Midbrain (tissue), 1 donor: ENCODE measurements around the gene DSCAML1.

Experiments
- DNase-seq: peaks from one replicate; lab custom pipeline; 2025; lab: John Stamatoyannopoulos, UW

DSCAML1 gene

DNA sequence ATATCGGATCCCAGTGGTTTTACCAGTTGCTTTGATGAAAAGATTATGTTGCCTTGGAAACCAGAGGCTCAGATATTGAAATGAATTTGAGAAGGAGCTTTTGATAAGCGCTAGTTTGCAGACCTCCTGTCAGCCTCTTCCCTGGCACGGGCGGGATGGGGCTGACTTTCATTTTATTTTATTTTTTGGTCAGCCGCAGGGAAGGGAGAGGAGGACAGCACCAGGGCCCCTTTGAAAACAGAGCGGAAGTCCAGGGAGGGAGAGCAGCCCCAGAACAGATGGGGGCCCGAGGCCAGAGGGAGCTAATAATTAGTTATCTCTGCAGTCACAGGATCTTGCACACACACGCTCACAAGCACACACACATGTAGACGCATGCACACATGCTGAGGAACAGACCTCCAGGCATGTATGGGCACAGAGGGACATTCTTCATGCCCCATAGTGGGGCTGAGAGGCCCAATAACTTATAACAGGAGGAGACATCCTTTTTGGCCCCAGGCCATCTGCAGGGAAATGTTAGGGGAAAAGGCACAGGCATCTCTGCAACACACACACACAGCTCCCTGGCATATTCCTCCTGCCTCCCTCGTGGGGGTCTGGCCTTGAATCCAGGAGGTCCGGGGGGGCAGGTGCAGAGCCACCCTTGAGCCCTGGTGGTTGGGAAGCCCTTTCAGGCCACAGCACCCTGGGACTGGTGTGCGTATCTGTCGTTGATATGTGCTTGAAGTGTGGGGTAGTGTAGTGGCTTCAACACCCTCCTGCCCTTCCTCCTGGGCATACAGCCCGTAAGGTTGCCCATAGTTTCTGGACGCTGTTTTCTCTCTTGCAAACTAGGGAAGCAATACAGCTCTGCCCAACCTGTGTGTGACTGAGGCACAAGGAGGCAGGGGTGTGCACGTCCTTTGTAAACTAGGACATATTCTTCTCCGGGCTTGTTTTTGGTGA is 352.0 kb downstream of the DSCAML1 start:
- no peak for DNase-seq

DNA sequence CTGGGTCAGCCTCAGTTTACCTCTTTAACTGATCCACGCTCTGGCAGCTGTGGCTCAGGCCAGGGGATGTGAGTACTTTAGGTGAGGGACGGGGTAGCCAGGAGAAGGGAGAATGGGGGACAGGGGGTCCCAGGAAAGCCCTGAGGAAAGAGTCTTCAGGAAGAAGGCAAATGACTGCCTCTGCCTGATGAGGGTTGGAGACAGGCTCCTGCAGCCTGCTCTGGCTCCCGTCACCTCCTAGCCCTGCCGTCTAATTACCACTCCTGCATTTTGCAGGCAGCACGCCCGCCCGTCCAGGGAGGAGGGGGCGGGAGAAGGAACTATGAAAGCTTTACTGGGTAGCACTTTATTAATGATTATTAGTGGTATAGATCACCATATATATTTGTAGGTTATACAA is 352.8 kb downstream of the DSCAML1 start:
- no peak for DNase-seq

DNA sequence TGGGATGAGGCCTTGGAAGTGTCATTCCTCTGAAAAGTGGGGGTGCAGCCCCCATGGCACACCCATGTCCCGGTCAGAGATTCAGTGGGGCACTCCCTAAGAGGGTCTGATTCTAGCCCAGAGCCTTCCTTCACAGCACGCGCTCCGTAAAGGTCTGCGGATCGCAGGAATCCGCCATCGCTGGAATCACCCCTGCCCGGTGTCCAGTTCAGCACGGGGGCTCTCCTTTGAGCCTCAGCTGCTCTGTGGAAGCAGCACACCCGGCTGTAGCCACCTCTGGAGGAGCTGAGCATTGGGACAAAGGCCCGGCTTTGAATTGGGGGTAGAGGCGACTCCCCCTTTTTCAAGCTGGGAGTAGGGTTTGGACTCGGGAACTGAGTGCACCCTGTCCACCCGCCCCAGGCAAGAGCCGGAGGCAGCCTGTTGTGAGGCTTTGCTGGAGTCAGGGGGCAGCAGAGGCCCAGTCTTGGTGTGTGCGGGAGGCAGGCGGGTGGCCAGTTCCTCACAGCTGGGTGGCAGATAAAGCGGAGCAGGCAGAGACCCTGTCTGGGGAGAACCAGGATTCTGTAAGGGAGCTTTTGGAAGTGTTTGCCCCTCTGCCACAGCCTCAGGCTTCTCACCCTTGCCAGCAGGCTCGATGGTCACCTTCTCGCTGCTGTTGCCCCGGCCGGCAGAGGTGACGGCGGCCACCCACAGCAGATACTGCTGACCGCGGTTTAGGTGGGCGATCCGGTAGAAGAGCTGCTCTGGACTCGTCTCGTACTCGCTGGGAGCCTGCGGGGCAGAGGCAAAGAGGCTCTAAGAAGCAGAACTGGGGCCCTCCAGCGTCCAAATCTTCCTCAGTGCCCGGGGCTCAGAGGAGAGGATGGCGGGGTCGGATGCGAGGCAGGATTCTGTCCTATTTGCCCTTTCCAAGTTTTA is 353.5 kb downstream of the DSCAML1 start:
- DNase-seq, result peak; percentile 73

DNA sequence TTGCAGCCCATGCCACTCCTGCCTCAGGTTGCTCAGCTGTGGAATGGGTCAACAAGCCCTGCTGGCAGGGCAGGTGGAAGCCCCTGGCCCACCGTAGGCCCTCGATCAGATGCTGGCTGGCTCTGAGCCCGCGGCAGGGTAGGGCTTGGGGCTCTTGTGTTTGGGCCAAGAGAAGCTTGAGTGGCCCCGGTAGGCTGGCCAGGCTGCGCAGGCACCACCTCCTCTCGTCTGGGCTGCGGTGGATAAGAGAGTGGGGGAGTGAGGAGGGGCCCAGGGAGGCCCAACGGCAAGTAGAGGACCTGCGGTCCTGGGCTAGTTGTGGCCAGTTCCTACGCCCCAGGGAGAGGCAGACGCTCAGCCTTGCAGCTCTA is 354.2 kb downstream of the DSCAML1 start:
- no peak for DNase-seq

DNA sequence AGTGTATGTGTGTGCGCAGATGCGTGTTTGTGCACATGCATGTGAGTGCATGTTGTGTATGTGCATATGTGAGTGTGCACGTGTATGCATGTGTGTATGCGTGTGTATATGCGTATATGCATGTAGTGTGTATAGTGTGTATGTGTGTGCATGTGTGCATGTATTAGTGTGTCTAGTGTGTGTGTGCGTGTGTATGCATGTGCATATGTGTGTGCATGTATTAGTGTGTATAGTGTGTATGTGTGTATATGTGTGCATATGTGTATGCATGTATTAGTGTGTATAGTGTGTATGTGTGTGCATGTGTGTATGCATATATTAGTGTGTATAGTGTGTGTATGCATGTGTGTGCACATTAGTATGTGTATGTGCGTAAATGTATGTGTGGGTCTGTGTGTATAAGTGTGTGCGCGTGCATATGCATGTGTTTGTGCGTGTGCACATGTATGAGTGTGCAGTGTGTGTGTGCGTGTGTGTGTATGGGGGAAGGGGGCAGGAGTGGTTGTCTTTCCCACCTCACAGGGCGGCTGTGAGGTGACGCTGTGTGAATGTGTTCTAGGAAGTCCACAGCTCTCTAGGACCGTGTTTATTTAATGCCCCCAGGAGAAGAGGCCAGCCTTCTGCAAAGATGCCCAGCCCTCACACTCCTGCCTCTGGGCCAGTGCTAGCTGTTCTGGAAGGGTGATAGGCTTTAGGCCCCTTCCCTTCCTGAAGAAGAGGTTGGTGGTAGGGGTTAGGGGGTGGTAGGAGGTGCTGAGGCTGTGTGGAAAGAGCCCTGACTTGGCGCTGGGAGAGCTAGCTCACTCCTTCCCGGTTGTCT is 354.8 kb downstream of the DSCAML1 start:
- no peak for DNase-seq

DNA sequence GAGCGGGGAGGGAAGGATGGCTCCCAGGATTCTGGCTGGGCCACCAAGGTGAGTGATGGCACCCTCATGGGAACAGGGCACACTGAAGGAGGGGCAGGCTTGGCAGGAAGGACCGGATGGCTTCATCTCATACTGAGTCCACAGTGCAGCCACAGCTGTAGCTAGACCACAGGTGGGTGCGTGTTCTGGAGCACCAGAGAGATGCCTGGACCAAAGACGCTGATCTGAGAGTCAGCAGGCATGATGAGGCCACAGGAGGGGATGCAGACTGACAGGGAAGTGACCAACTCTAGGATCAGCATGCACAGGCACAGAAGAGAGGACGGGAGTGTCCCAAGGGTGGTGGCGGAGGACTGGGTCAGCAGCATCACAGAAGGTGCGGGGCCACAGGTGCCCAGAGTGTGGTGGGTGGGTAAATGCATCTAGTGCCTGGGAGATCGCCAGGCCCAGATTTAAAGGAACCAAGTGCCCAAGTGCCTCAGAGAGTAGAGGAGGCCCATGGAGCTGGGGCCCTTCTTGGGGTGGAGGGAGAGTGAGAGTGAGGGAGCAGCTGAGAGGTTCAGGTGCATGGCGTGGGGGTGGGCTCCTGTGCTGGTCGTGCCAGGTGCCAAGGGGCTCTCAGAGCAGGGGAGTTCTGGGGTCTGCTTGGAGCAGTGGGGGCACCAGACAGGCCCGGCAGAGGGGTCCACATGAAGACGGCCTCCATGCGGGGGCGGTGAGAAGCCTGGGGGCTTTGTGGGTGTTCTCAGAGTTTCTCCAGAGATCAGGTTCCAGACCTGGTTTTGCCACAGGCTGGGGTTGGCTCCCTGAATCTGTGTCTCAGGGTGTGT is 355.7 kb downstream of the DSCAML1 start:
- no peak for DNase-seq

DNA sequence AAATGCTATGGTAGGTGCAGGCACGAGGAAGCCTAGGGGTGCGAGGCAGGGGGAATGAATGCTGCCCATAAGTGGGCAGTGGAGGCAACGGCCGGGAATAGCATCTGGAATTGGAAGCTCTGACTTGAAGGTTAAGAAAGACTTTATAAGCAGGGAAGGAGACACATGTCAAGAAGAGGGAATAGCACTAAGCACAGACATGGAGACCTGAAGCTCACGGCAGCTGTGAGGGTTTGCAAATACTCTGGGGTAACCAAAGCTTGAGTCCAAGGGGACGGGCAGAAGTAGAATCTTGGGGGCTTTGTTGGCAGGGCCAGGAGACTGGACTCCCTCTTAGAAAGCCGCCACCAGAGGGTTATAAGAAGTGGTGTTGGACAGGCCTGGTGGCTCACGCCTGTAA is 356.8 kb downstream of the DSCAML1 start:
- no peak for DNase-seq

DNA sequence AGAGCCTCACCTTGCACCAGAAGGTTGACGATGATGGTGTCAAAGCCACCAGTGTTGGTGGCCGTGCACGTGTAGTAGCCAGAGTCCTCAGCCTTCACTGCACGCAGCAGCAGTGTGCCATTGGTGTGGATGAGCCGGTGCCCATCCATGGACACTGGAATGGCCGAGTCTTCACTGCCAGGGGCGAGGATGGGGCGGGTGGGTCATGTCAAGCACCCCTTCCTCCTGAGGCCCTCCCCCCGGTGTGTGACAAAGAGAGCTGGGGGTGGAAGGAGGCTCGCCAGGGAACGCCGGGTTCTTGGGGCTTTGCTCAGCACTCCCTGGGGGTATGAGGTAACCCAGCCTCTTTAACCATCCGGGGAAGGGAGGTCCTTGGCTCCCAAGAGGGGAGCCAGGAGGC is 357.8 kb downstream of the DSCAML1 start:
- no peak for DNase-seq

DNA sequence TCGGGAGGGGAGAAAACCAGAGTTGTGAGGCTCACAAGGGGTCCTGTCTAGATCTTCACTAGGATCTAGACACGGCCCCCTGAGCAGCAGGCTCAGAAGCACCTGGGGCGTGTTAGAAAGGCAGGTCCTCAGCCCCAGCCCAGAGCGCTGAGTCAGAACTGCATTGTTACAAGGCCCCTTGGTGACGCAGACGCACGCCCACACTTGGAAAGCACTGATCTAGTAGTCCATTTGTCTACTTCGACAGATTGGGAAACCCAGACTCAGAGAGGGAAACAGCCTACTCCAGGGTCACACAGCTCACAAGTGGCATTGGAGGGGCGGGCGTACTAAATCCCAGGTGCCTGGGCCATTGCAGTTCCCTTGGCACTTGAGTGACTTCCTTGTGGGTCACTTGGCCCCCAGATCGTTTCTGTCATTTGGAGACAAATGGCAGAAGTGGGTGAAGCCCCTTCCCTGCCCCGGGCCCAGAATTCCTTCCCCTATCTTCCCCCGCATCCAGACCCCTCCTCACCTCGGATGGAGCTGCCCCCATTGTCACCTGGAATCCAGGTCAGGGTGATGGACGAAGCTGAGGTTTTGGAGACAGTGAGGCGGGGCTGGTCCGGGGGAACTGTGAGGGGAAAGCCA is 358.5 kb downstream of the DSCAML1 start:
- no peak for DNase-seq

DNA sequence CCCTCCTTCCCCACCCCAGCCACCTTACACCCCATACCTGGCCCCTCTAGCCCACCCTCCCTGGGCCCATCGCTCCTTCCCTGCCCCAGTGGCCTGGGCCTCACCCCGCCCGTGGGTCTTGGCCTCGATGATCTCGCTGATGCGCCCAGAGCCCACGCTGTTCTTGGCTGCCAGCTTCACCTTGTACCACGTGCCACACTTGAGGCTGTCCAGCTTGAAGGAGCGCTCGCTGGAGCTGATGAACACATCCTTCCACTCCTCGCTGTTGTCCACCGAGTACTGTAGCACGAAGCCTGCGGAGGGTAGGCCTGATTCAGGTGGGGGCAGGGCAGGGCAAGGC is 359.3 kb downstream of the DSCAML1 start:
- DNase-seq, result no peak

DNA sequence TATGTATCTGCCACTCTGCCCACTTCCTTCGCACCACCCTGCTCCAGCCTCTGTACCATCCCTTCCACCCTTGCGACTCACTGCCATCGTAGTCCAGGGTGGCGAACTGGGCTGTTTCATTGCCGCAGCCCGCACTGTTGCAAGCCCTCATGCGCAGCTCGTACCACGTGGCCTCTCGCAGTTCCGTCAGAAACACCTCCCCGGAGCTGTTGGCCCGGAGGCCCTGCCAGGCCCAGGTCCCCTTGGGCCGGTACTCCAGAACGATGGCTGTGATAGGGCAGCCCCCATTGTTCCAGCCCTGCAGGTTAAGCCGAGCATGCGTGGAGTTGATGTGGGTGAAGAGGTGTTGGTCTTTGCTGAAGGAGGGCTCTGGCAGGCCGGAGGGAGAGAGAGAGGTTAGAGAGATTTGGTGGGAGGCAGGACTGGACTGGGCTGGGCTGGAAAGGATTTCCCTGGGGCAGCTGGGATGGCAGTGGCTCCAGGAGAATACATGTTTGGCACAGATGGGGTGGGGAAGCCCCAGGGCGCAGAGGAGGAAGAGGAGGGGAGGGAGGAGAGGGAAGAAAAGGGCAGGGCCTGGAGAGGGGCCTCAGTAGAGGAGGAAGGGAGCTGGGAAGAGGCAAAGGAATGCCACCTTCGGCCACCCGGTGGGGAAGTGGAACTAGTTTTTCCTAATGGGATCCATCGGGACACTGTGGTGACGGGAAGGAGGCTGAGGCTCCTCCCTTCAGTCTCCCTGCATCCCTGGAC is 359.8 kb downstream of the DSCAML1 start:
- DNase-seq, result no peak

DNA sequence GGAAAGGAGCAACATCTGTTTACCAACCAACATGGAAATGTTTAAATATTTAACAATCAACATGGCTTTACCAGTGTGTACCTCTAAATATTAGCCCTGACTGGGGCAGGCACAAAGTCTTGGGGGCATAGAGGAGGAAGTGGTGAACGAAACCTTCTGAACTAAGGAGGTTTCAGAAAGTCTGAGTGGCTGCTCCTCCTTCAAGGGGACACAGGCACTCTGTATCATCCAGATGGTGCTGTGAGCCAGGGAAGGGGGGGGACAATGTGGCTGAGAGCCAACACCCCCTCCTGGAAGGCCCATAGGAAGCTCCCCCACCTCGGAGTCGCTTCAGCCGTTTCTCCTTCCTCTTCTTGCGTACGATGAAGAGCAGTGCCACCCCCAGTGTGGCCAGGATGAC is 361.7 kb downstream of the DSCAML1 start:
- DNase-seq, result no peak

DNA sequence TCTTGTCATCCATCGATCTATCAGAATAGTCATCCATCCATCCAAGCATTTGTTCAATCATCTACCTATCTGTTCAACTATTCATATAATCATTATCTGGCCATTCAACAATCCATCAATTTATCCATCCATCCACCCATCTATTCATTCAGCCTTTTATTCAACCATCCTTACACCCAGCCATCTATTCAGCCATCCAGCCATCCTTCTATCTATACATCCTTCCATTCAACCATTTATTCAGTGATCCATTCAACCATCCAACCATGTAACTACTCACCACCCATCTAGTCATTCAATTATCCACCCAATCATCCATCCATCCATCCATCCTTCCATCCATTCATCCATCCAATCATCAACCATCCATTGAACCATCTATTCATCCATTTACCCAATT is 362.5 kb downstream of the DSCAML1 start:
- DNase-seq, result no peak

DNA sequence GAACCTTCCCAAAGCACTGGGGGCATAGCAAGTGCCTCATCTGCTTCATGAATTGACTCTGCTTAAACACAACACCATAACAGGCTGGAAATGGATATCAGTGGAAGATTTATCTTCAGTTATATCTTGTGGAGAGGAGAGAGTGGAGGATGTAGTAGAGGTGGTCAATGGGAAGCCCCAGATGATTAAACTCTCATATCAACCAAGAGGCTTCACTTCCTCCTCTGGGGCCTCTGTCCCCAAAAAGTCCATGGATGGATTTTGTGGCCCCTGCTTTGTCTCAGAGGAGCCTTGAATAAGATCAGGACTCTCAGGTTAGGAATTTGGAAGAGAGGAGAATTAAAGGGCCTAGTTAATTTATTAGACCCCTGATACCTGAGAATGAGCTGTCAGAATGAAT is 363.3 kb downstream of the DSCAML1 start:
- DNase-seq, result no peak

DNA sequence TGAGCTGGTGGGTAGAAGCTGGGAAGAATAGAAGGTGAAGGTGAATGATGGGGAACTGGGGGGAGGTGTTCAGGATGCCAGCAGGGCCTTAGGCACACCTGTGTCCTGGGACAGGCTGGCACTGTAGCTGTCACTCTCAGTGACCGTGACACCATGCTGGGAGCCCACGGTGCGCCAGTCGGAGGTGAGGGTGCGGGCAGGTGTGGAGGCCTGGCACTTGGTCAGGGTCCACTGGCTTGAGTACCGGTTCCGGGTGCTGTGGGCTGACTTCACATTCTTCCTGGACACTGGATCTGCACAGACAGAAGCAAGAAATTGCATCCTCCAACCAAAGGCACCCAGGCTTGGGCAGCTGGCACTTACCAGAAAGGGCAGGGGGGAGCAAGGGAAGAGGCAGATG is 365.6 kb downstream of the DSCAML1 start:
- no peak for DNase-seq

DNA sequence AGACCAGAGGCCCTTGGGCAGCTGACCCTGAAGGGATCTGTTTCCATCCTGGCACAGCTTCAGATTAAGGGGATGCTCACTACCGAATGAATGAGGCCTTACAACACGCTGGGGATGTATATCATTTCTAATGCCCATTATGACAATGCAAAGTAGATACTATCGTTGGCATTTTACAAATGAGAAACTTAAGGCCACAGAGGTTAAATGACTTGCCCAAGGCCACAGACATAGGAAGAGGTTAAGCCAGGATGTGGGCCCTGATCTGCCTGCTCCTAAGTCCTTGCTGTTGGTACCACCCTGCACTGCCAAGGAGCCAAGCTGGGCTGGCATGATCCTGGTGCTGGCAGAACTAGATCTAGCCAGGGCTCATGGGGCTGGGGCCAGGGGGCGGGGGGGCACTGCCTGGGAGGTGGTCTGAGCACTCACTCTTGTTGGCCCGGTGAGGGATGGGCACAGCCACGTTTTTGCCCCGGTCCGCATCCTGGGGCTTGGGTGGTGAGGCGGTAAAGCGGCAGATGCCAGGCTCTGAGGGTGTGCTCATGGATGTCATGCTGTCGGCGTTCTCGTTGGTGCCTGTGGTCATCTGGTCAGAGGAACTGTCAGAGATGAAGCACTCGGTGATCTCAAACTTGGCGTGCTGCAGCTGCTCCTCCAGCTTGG is 366.6 kb downstream of the DSCAML1 start:
- DNase-seq, result no peak

DNA sequence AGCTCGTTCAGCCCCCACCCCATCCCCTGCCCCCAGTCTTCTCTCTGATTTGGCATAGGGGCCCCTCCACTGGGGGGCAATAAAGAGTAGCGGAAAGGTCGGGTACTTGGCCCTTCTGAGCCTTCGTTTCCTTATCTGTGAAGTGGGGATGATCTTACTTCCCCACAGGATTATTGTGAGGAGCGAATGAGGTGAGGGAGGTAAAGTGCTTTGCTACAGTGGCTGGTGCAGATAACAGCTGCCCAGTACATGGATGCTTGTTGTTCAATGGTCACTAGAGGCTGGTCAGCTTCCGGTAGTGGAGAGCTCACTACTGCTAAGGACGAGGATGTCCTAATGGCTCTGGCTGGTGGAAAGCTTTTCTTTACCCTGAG is 368.2 kb downstream of the DSCAML1 start:
- no peak for DNase-seq

DNA sequence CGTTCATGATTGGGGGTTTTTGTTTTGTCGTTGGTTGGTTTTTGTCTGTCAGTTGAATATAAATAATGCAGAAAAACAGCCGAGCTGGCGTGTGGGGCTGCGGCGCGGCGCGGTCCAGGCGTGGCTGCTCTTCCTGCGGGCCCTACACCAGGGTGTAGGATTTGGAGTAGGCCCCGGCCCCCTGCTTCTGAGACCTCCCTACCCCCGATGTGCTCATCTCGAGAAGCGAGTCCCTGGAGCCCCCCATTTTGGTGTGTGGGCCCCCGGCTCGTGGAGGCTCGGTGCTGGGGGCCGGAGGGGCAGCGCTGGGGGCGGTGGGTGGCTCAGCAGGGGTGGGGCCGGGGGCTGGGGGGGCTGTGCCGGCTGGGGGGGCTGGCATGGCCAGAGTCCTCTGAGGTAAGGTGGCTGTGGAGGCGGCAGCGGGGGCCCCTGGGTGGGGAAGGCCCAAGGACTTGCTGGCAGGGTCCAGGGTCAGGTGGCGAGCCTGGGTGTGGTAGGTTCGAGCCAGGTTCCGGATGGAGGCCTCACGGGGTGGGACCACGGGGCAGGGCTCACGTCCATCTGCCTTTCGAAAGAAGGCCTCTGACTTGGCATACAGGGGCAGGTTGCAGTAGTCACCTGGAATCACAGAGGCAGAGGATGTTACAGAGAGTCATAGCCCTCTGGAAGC is 368.7 kb downstream of the DSCAML1 start:
- no peak for DNase-seq

DNA sequence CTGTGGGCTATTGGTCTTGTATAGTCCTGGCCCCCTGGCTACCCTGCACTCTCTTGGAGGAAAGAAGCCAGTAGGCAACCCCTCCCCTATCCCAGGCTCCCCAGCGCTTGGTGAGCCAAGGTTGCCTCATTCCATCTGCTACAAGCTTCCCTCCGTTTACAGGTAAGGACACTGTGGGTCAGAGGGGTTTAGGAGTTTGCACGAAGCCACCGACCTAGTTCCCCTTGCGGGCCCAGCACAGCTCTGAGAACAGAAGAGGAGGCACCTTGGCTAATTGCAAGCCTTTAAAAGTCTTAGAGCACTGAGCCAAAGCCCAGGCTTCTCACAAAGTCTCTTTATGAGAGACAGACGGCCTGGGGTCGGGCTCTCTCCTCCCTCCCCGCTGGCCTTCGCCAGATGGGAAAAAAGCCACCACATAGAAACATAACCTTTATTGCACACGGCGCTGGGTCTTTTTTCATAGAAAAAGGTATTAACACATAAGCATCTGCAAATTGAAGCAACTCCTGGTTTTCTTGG is 369.6 kb downstream of the DSCAML1 start:
- DNase-seq, result peak; percentile 21
